Heart left ventricle (tissue), 16 donors: ENCODE results near the gene PTGIS. TPM values are rescaled to one million over a fixed set of nuclear protein-coding genes. Genes with fewer than 3 reads are reported as not detected.
A peak's percentile ranks its signal among the peaks of the same experiment; 100 is the strongest.

Source experiments
- ATAC-seq, 4 donors: fragments of 200-7000 bp; cut with Tn5 transposase; one replicate each; pipeline ENCODE4 v1.9.1; 2020 to 2022; ENCODE audit warnings: moderate library complexity in 4 of 4, mild to moderate bottlenecking in 3 of 4, moderate number of reproducible peaks in 1 of 4
- DNase-seq, 5 donors: peaks; one replicate each; pipeline ENCODE4 v3.0.0-alpha.2; 2020
- H3K27ac ChIP-seq, 12 donors: fragments of 200-600 bp; sonication (generic) in 4 of 12; one replicate each; pipeline versions ENCODE4 v1.5.0 to v1.8.0; 2016 to 2022; ENCODE audit warnings: mild to moderate bottlenecking in 2 of 12
- H3K27me3 ChIP-seq, 9 donors: fragments of 200-600 bp; sonication (generic) in 2 of 9; one replicate each; pipeline versions ENCODE4 v1.5.1 to v1.8.0; 2016 to 2022; ENCODE audit warnings: mild to moderate bottlenecking in 3 of 9
- H3K36me3 ChIP-seq, 9 donors: fragments of 200-600 bp; sonication (generic) in 2 of 9; one replicate each; pipeline versions ENCODE4 v1.5.0 to v1.8.0; 2018 to 2022; ENCODE audit warnings: mild to moderate bottlenecking in 2 of 9
- H3K4me1 ChIP-seq, 12 donors: fragments of 200-600 bp; sonication (generic) in 4 of 12; one replicate each; pipeline versions ENCODE4 v1.5.0 to v1.8.0; 2016 to 2022; ENCODE audit warnings: mild to moderate bottlenecking in 3 of 12
- H3K4me3 ChIP-seq, 12 donors: fragments of 200-600 bp; sonication (generic) in 4 of 12; one replicate each; pipeline versions ENCODE4 v1.5.0 to v1.8.0; 2017 to 2022; ENCODE audit warnings: mild to moderate bottlenecking in 9 of 12, moderate library complexity in 4 of 12
- H3K9me3 ChIP-seq, 12 donors: fragments of 200-600 bp; sonication (generic) in 4 of 12; one replicate each; pipeline versions ENCODE4 v1.5.0 to v1.8.0; 2016 to 2022; ENCODE audit warnings: mild to moderate bottlenecking in 1 of 12
- POLR2A ChIP-seq, 2 donors: fragments of 450-650 bp; IDR thresholded peaks; one replicate each; pipeline ENCODE4 v1.6.1; 2017; ENCODE audit warnings: antibody characterized with exemption in 2 of 2, mild to moderate bottlenecking in 2 of 2, moderate library complexity in 2 of 2
- WGBS, 4 donors: extraction: QIAGEN DNeasy Blood & Tissue Kit in 2 of 4; methylation state at CpG; one replicate each; pipeline versions ENCODE4 v1.1.5 to v1.1.7; 2013 to 2018; 5-methylcytosine and 5-hydroxymethylcytosine counted together
- intact Hi-C, 10 donors: fragments of 100-400 bp; cut with DNase I; formaldehyde crosslinking; loops; one replicate each; pipeline versions ENCODE4 v1.11.1 to v1.14.2; 2022
- polyA plus RNA-seq, 2 donors: library from polyadenylated mRNA; stranded (reverse); fragments of 200-250 nt; gene quantifications; one replicate each; pipeline ENCODE4 v1.2.3, GENCODE V29; 2013
- total RNA-seq, 9 donors: library from RNA; depleted of rRNA in 2 of 9; stranded (reverse); fragments of >200 nt in 2 of 9; fragmentation: NEBNext Ultra II Directional in 3 of 9; extraction: Animal tissue kit (Norgen Biotek cat#: 25700) in 3 of 9; gene quantifications; one replicate each; pipeline versions ENCODE4 v1.1.0 to v1.2.4, GENCODE V29; 2016 to 2023
- TF ChIP-seq, protein P1 (sequence below), 12 donors: fragments of 200-600 bp; sonication (generic) in 4 of 12; IDR thresholded peaks; one replicate each; pipeline versions ENCODE4 v1.5.0 to v1.8.0; 2018 to 2022; ENCODE audit warnings: antibody characterized with exemption in 12 of 12, mild to moderate bottlenecking in 5 of 12
- donor health status: ischemic (EF 13 %, LVEDD 7.1; RV severe dilation, severe dysfunction).
- donor health status: healthy with polysubstance abuse.
- donor health status: DM: no; HTN: yes; CAD: no.
- donor health status: DM: no; HTN: no; CAD: no.
- donor health status: ischemic (EF 25% LVEDD 6.9; RV normal size, moderate dysfunction).
- donor health status: ischemic (EF 25% LVEDD 5.7; RV mildly dilated, moderate dysfunction).
- donor health status: healthy.
- donor health status: DM: yes; HTN: yes; CAD: no.
- donor health status: ischemic (EF 35%, LVEDD 5.7; RV mildly dilated, moderate dysfunction).
- donor health status: nonischemic (EF 11% LVEDD 7.7; RV severe dilation, severe dysfunction).
- donor health status: DM: yes; HTN: yes; CAD: no.
- donor health status: PGD.
- donor health status: ischemic (EF 29% LVEDD 5.4; RV normal size, mild dysfunction).
- donor health status: nonischemic (EF 23%, LVEDD 6.1; RV moderate dilation, normal function).

Gene PTGIS
- total and polyA plus RNA-seq, 11 donors: 5.3 to 95.2 (median 20.1) TPM

DNA sequence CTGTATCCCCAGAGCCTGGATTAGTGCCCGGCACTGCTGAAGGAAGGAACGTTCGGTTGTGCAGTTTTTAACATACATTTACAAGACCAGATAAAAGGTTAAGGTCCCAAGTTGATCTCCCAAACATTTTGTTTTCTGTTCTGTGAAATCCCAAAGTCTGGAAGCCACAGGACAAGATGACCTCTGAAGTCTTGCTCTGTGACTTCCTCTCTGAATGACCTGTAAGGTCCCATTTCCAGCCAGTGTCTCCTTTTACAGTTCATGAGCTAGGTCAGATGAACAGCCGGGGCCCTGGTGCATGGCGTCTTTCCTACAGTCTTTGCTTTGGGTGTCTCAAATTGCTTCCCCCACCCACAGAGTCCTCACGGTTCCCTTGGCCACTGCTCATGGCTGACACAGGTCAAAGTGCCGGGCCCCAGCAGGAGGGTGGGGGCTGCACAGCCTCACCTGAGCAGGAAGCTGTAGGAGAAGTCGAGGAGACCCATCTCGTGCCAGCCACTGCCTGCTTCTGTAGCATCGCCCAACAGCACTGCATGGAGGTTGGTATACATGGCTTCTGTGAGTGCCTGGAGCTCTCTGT lies 24.0 kb downstream of the PTGIS start:
- H3K4me3 ChIP-seq: no peak overlapping the region
- ATAC-seq (no peak), DNase-seq (no peak)
- H3K4me1 ChIP-seq: peaks cover 0 to 2% (median 0%) of the 10 kb centered on the region in 12 donors
- 76 to 79% (median 79%) methylated on average over 8 to 10 of the region's 10 CpGs for WGBS, 4 donors
- TF ChIP-seq, protein P1, sequence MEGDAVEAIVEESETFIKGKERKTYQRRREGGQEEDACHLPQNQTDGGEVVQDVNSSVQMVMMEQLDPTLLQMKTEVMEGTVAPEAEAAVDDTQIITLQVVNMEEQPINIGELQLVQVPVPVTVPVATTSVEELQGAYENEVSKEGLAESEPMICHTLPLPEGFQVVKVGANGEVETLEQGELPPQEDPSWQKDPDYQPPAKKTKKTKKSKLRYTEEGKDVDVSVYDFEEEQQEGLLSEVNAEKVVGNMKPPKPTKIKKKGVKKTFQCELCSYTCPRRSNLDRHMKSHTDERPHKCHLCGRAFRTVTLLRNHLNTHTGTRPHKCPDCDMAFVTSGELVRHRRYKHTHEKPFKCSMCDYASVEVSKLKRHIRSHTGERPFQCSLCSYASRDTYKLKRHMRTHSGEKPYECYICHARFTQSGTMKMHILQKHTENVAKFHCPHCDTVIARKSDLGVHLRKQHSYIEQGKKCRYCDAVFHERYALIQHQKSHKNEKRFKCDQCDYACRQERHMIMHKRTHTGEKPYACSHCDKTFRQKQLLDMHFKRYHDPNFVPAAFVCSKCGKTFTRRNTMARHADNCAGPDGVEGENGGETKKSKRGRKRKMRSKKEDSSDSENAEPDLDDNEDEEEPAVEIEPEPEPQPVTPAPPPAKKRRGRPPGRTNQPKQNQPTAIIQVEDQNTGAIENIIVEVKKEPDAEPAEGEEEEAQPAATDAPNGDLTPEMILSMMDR (IDR thresholded peaks at IDR 0.05): no peak
- TF ChIP-seq POLR2A (IDR thresholded peaks at IDR 0.05): no peak
- H3K9me3 ChIP-seq: peaks cover 0 to 8% (median 0%) of the 10 kb centered on the region in 12 donors
- H3K36me3 ChIP-seq: peaks cover 0 to 89% (median 7%) of the 10 kb centered on the region in 9 donors
- no peaks in the 10 kb centered on the region for H3K27me3 ChIP-seq
- H3K27ac ChIP-seq: peak overlapping the region in 1 of 12 donors; percentile 31
- intact Hi-C loops: loop anchor here in 9 of 10 donors (2.0 to 10.0 kb wide), 6 partner anchors 65 to 383 kb away; no protein-coding TSS in a partner anchor

DNA sequence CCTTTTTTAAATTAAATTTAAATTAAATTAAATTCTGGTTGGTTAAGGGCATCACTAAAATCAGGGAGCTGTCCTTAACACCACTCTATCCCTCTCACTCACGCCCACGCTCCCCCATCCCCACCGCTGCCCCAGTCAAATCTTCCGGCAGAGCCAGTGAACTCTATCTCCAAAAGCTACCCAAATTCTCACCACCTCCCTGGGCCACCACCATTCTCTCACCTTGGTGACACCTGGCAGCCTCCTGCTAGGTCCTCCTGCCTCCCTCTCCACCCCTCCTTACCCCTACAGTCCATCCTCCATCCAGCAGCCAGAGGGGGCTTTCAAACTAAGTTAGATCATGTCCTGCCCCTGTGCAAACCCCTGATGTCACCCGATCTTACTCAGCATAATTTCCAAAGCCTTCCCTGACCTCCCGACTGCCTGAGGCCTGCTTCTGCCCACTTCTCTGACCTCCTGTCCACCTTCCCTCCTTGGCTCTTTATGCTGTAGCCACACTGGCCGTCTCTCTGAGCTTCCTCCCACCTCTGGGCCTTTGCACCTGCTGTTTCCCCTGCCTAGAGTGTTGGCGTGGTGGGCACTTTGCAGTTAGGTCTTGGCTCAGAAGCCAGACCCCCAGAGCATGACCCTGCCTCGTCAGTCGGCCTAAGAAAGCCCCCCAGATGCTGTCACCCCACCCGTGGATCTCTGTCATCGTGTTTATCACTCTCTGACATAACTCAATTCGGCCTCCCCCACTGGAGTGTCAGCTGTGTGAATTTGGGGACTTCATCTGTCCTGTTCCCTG lies 24.7 kb downstream of the PTGIS start:
- intact Hi-C loops: loop anchor here in 9 of 10 donors (2.0 to 10.0 kb wide), 6 partner anchors 66 to 384 kb away; no protein-coding TSS in a partner anchor
- ATAC-seq (no peak), DNase-seq (no peak)
- Histone ChIP-seq H3K4me1 (peaks cover 0 to 2% (median 0%) of the 10 kb centered on the region in 12 donors), H3K9me3 (peaks cover 0 to 10% (median 0%) of the 10 kb centered on the region in 12 donors), H3K27ac (peak overlapping the region in 1 of 12 donors; percentile 31), H3K4me3 (no peak overlapping the region), H3K36me3 (peaks cover 0 to 88% (median 7%) of the 10 kb centered on the region in 9 donors), H3K27me3 (no peaks in the 10 kb centered on the region)
- TF ChIP-seq, protein P1 (IDR thresholded peaks at IDR 0.05): no peak
- TF ChIP-seq POLR2A (IDR thresholded peaks at IDR 0.05): no peak
- WGBS, 4 donors: 82 to 84% (median 84%) methylated on average over 13 of the region's 13 CpGs

DNA sequence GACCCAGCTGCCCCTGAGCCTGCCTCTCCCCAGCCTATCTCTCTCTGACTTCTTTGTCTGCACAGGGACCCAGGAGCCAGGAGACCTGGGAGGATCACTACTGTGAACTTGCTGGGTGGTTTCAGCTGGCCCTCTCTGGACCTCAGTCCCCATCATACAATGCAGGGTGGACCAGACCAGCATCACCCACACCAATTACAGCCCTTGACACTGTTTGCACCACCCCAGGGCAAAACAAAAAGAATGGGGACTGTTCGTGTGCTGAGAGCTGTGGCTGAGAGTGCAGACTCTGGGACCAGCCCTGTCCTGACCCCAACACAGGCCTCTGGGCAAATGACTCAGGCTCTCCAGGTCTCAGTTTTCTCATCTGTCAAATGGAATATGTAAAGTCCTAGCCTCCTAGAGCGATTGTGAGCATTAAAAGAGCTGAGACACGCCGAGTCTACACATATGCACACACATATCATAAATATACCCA lies 25.4 kb downstream of the PTGIS start:
- no peak for TF ChIP-seq POLR2A (IDR thresholded peaks at IDR 0.05)
- TF ChIP-seq, protein P1 (IDR thresholded peaks at IDR 0.05): no peak
- H3K27me3 ChIP-seq: no peaks in the 10 kb centered on the region
- H3K9me3 ChIP-seq: peaks cover 0 to 10% (median 0%) of the 10 kb centered on the region in 12 donors
- peaks cover 0 to 2% (median 0%) of the 10 kb centered on the region in 12 donors for H3K4me1 ChIP-seq
- DNase-seq (no peak), ATAC-seq (peak in 2 of 4 donors; percentile 4 to 5)
- H3K36me3 ChIP-seq: peaks cover 0 to 87% (median 7%) of the 10 kb centered on the region in 9 donors
- WGBS, 4 donors: 83 to 91% (median 90%) methylated on average over 4 of the region's 4 CpGs
- no peak overlapping the region for H3K4me3 ChIP-seq
- peak overlapping the region in 1 of 12 donors; percentile 7 for H3K27ac ChIP-seq
- intact Hi-C loops: loop anchor here in 9 of 10 donors (2.0 to 10.0 kb wide), 6 partner anchors 66 to 385 kb away; no protein-coding TSS in a partner anchor
